Omental fat pad (tissue), 4 donors: ENCODE data around the gene ANTXR2. TPM values are rescaled to one million over a fixed set of nuclear protein-coding genes. Genes with fewer than 3 reads are reported as not detected.

Experiments
- ATAC-seq: fragments of 150-250 bp; one replicate; pipeline ENCODE4 v1.9.1; 2016; ENCODE audit warnings: mild to moderate bottlenecking, moderate library complexity; ENCODE audit not compliant: low FRiP score
- DNase-seq: peaks from one replicate; pipeline ENCODE4 v3.0.0-alpha.2; 2019; ENCODE audit warnings: low spot score
- total RNA-seq, 4 donors: library from RNA; depleted of rRNA; stranded (reverse); fragments of >200 nt; gene quantifications; one replicate each; pipeline ENCODE4 v1.1.0, GENCODE V29; 2016
- TF ChIP-seq, protein P1 (sequence below), 3 donors: fragments of 450-650 bp; IDR thresholded peaks; one replicate each; pipeline ENCODE4 v1.5.1; 2016 to 2017; ENCODE audit warnings: antibody characterized with exemption in 3 of 3, mild to moderate bottlenecking in 3 of 3, moderate library complexity in 2 of 3

ANTXR2 gene
- total RNA-seq, 4 donors from 2014 or later, result 86.7 to 208 (median 139) TPM

DNA sequence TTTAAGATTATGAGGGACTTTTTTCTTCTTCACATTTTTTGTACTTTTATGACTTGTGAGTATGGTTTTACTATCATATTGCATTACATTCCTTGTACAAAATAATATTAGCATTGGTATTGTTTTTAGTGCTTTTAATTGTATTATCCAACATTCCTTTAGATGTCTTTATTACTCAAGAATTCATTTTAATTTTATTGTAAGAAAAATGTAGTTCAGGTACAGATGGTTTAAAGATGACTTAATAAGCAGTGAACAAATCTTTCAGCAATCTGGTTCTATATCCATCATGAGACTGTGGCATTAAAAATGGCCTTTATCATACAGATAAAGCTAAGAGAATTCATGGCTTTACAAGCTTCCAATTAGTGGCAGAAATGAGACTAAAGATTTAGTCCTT is 191.6 kb downstream of the ANTXR2 start:
- TF ChIP-seq, protein P1, sequence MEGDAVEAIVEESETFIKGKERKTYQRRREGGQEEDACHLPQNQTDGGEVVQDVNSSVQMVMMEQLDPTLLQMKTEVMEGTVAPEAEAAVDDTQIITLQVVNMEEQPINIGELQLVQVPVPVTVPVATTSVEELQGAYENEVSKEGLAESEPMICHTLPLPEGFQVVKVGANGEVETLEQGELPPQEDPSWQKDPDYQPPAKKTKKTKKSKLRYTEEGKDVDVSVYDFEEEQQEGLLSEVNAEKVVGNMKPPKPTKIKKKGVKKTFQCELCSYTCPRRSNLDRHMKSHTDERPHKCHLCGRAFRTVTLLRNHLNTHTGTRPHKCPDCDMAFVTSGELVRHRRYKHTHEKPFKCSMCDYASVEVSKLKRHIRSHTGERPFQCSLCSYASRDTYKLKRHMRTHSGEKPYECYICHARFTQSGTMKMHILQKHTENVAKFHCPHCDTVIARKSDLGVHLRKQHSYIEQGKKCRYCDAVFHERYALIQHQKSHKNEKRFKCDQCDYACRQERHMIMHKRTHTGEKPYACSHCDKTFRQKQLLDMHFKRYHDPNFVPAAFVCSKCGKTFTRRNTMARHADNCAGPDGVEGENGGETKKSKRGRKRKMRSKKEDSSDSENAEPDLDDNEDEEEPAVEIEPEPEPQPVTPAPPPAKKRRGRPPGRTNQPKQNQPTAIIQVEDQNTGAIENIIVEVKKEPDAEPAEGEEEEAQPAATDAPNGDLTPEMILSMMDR (IDR thresholded peaks at IDR 0.05), result no peak
- DNase-seq (no peak), ATAC-seq (no peak)

DNA sequence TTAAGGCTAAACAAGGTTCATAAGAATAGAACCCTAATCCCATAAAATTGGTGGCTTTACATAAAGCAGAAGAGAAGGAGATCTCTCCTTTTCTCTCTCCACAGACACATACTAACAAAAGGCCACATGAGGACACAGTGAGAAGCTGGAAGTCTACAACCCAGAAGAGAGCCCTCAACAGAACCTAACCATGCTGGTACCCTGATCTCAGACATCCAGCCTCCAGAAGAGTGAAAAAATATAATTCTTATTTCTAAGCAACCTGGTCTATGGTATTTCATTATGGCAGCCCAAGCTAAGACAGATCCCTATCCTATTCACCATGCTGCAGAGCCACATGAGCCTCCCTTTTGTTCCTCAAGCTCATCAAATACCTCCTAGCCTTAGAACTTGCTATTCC is 195.5 kb downstream of the ANTXR2 start:
- DNase-seq (no peak), ATAC-seq (no peak)
- TF ChIP-seq, protein P1 (IDR thresholded peaks at IDR 0.05), result no peak

DNA sequence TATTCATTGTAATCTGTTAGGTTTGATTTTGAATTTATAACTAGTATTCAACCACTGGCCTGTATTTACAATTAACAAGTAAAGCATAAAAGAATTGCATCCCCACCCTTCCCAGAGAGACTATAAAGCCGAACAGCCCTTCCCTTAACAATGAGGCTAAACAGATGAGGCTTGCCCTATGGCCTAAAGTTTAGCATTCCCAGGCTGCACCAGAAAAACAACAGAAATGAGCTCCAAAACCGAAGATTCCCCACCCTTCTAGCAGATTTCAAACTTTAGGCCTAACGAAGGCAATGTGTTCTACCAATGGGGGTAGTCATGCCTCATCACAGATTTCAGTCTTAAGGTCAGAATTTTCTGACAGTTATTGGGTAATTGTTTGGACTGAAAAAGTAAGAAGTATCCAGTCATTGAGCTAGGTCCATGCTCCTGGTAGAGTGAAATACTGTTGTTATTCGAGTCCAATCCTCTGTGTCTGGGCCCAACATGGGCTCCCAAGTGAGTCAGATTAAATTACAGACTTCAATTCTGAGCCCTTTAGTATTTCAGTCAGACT is 197.6 kb downstream of the ANTXR2 start:
- TF ChIP-seq, protein P1 (IDR thresholded peaks at IDR 0.05), result no peak
- DNase-seq (no peak), ATAC-seq (no peak)

DNA sequence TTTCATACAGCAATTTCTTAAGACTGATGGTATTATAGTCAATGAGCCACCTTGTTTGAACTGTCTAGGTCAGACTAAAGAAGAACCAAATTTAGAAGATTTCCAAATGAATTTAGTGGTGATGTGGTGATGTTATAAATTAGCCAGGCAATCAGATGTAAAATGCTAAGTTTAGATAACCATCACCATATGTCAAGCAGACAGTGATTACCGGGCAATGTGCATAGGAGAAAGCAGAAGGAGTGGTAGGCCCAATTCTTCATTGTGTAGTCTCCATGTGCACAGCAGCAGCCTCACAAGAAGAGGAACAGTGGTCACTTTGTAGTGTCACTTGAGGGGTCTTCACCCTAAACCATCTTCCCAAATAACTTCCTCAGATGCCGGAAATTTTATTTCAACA is 198.8 kb downstream of the ANTXR2 start:
- DNase-seq (no peak), ATAC-seq (no peak)
- TF ChIP-seq, protein P1 (IDR thresholded peaks at IDR 0.05), result no peak

DNA sequence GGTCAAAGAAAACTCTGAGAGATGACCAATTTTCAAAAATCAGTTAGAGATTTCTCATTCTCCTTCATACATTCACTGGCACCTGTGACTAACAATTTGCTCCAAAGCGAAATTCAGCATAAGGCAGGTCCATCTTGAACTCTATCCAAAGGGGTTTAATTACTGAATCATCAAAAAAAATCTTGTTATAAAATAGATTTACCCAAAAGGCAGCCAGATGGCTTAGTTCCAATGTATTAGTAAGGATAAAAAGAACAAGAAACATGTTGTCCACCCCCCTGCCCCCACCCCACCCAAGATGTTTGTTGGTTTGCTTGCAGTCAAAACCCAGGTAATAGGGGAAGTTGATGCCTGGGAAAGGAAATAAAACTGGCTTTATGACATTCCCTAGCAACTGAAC is 200.3 kb downstream of the ANTXR2 start:
- ATAC-seq (no peak), DNase-seq (no peak)
- TF ChIP-seq, protein P1 (IDR thresholded peaks at IDR 0.05), result no peak

DNA sequence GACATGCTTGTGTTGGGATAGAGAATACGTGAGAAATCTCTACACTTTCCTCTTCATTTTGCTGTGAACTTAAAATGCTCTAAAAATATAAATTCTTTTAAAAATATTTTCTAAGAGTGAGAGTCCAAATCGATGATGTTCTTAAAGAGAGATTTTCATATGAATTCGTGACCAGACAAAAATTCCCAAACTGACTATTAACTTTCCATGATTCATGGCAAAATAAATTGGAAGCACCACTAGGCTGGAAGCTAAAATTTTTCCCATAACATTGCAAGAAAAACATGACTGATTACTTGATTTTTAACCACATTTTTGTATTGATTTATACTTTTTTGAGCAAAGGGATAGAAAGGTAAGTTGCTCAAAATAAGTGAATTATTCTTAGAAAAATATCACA is 201.1 kb downstream of the ANTXR2 start:
- TF ChIP-seq, protein P1 (IDR thresholded peaks at IDR 0.05), result no peak
- no peak for DNase-seq

DNA sequence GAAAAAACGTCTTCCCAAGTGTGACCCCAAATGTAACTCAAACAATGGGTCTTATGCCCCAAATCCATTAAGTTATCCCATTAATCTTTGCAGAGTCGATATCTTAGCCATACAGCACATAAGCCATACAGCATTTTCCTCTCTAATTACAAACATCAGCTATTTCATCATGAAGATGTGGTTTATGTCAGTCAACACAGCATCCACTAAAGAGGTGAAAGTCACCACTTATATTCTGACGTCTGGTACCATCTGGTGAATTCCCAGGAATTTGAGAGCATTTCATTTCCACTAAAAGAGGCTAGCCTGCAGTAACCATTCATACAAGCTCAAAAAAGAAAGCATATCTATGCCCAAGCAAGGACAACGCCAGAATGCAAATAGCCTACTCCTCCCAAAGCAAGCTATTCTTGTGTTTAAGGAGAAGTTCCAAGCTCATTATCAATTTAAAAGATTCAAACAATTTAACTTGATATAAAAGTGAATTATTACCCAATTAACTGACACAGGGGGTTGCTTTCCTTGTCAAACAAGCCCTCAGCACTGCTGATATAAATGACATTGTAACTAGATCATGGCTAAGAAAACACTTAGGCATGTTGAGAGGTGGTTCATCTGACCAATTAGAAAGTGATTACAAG is 203.3 kb downstream of the ANTXR2 start:
- DNase-seq (no peak), ATAC-seq (no peak)
- TF ChIP-seq, protein P1 (IDR thresholded peaks at IDR 0.05), result no peak

More for the DNA sequence above, 201.1 kb downstream of the ANTXR2 start:
- ATAC-seq, result no peak
